C4-2B (cell line): ENCODE results near the gene SEC14L2.

Experiments
- CTCF ChIP-seq: fragments of 450-650 bp; conservative IDR thresholded peaks from 2 replicates; pipeline ENCODE4 v1.5.1; 2017; ENCODE audit warnings: mild to moderate bottlenecking
- ZFX ChIP-seq: fragments of 450-650 bp; IDR thresholded peaks from 2 replicates; pipeline ENCODE4 v1.6.1; 2017

GRCh38 chr22:30397656-30398635 is 1.1 kb downstream of the SEC14L2 start:
- TF ChIP-seq CTCF (no peak), ZFX (no peak)
